Endothelial cell of umbilical vein (primary cell): Measurements from ENCODE around the gene ABCA8. TPM values are rescaled to one million over a fixed set of nuclear protein-coding genes. Genes with fewer than 3 reads are reported as not detected.

Experiments
- BruUV-seq: library from RNA; stranded (reverse); fragments of 400-500 nt; replicated peaks from 2 replicates; lab custom pipeline; 2021; lab: Mats Ljungman, UMichigan
- CTCF ChIA-PET: fragments of 300-600, 350-600 bp; sonication (Branson Sonifier 250); formaldehyde crosslinking; loops from one replicate; lab custom pipeline; 2021; ENCODE audit warnings: antibody characterized with exemption, inconsistent platforms; lab: Charles Lee
- POLR2A ChIA-PET: fragments of 300-600, 350-600 bp; sonication (Branson Sonifier 250); formaldehyde crosslinking; loops from one replicate; lab custom pipeline; 2021; ENCODE audit warnings: antibody characterized with exemption, inconsistent platforms; lab: Charles Lee
- DNase-seq: peaks from one replicate; pipeline ENCODE4 v3.0.0-alpha.2; 2011; ENCODE audit warnings: low read depth, low spot score
- FAIRE-seq: peaks from 2 replicates; lab custom pipeline; 2011; peaks lifted over from hg19 to GRCh38; lab: Jason Lieb, UNC
- H2AFZ ChIP-seq: 2 replicates; pipeline ENCODE4 v1.6.0; 2012; ENCODE audit warnings: low read depth, low read length, control low read depth, inconsistent platforms
- H3K27ac ChIP-seq: 2 replicates; pipeline ENCODE4 v1.5.1; 2011; ENCODE audit warnings: low read depth, mild to moderate bottlenecking, control low read depth, low read length, moderate library complexity; ENCODE audit not compliant: insufficient read depth
- H3K27me3 ChIP-seq, 2 experiments: 2 replicates each; pipeline versions ENCODE4 v1.6.0 to v1.6.1; 2011; ENCODE audit warnings: low read length in 2 of 2, mixed read lengths in 1 of 2; ENCODE audit not compliant: control insufficient read depth in 2 of 2, insufficient read depth in 2 of 2
- H3K36me3 ChIP-seq, 2 experiments: 2 replicates in 1 of 2; 3 replicates in 1 of 2; pipeline ENCODE4 v1.5.1; 2011; ENCODE audit warnings: low read length in 2 of 2, mild to moderate bottlenecking in 1 of 2, moderate library complexity in 1 of 2; ENCODE audit not compliant: control insufficient read depth in 2 of 2, insufficient read depth in 2 of 2; ENCODE audit errors: extremely low read depth in 1 of 2
- H3K4me1 ChIP-seq: 3 replicates; pipeline ENCODE4 v1.5.1; 2011; ENCODE audit warnings: mild to moderate bottlenecking, low read length; ENCODE audit not compliant: control insufficient read depth, insufficient read depth; ENCODE audit errors: extremely low read depth
- H3K4me2 ChIP-seq: 2 replicates; pipeline ENCODE4 v1.6.1; 2011; ENCODE audit warnings: low read length, control low read depth, mixed read lengths; ENCODE audit not compliant: insufficient read depth
- H3K4me3 ChIP-seq, 3 experiments: fragments of 200-600 bp in 1 of 3; sonication (generic), shearing (Covaris generic) in 1 of 3; replicated peaks in 1 of 3; 2 replicates each; pipeline ENCODE4 v1.5.1; 2011 to 2016; ENCODE audit warnings: control low read depth in 3 of 3, low read length in 3 of 3, mild to moderate bottlenecking in 2 of 3, inconsistent platforms in 1 of 3, low read depth in 1 of 3, moderate library complexity in 1 of 3; ENCODE audit not compliant: insufficient read depth in 1 of 3
- H3K79me2 ChIP-seq: 2 replicates; pipeline ENCODE4 v1.6.0; 2012; ENCODE audit warnings: low read length, inconsistent platforms; ENCODE audit not compliant: control insufficient read depth, insufficient read depth
- H3K9ac ChIP-seq: replicated peaks from 2 replicates; pipeline ENCODE3; 2011; ENCODE audit warnings: low read length, control low read depth; ENCODE audit not compliant: insufficient read depth; ENCODE audit errors: extremely low read depth
- H3K9me1 ChIP-seq: replicated peaks from 3 replicates; pipeline ENCODE4 v1.6.0; 2011; ENCODE audit warnings: mild to moderate bottlenecking, low read length; ENCODE audit not compliant: control insufficient read depth, insufficient read depth; ENCODE audit errors: extremely low read depth
- H3K9me3 ChIP-seq: replicated peaks from 2 replicates; pipeline ENCODE4 v1.5.1; 2012; ENCODE audit warnings: low read length, inconsistent platforms; ENCODE audit not compliant: control insufficient read depth, insufficient read depth
- H4K20me1 ChIP-seq: replicated peaks from 2 replicates; pipeline ENCODE3; 2011; ENCODE audit warnings: mild to moderate bottlenecking, low read length; ENCODE audit not compliant: control insufficient read depth, insufficient read depth; ENCODE audit errors: extremely low read depth
- EZH2 ChIP-seq: IDR thresholded peaks from 2 replicates; pipeline ENCODE4 v1.6.1; 2012; ENCODE audit warnings: borderline replicate concordance, low read depth, mild to moderate bottlenecking, moderate library complexity, low read length, inconsistent platforms; ENCODE audit not compliant: severe bottlenecking
- FOS ChIP-seq: IDR thresholded peaks from 2 replicates; pipeline ENCODE4 v1.6.1; 2011; ENCODE audit warnings: mild to moderate bottlenecking, low read length, moderate library complexity, borderline replicate concordance; ENCODE audit not compliant: insufficient read depth
- GATA2 ChIP-seq: IDR thresholded peaks from 2 replicates; pipeline ENCODE4 v1.7.0; 2011; ENCODE audit warnings: low read depth, mild to moderate bottlenecking, moderate library complexity, mixed read lengths, low read length; ENCODE audit not compliant: insufficient read length, insufficient read depth
- JUN ChIP-seq: IDR thresholded peaks from 2 replicates; pipeline ENCODE4 v1.6.1; 2011; ENCODE audit warnings: borderline replicate concordance, low read depth; ENCODE audit not compliant: insufficient read length, insufficient read depth
- MYC ChIP-seq: IDR thresholded peaks from one replicate; pipeline ENCODE4 v1.6.1; 2011; ENCODE audit warnings: mild to moderate bottlenecking, low read depth, low read length
- POLR2A ChIP-seq: IDR thresholded peaks from 2 replicates; pipeline ENCODE4 v1.6.1; 2012; ENCODE audit warnings: low read depth, mild to moderate bottlenecking, control low read depth, low read length
- POLR2AphosphoS5 ChIP-seq: IDR thresholded peaks from 2 replicates; pipeline ENCODE4 v1.6.1; 2012; ENCODE audit warnings: low read depth, mild to moderate bottlenecking, control low read depth, low read length, moderate library complexity; ENCODE audit not compliant: insufficient read depth
- dilution Hi-C: fragments of 300-500 bp; cut with MboI; formaldehyde crosslinking; loops from one replicate; pipeline ENCODE4 v1.15.0; 2019; ENCODE audit warnings: low sequenced_read_pairs; ENCODE audit not compliant: extremely low pct_ligation_motif_present
- intact Hi-C: fragments of 100-400 bp; cut with micrococcal nuclease; formaldehyde crosslinking; loops from one replicate; pipeline ENCODE4 v1.10.0; 2022
- polyA plus RNA-seq, 4 experiments: library from polyadenylated mRNA; depleted of rRNA in 3 of 4; stranded (reverse) in 3 of 4; unstranded in 1 of 4; fragments of >200 nt; gene quantifications; 2 replicates each; pipeline versions ENCODE4 v1.2.1 to v1.2.3, GENCODE V29; 2011 to 2012; ENCODE audit warnings: missing spikeins in 1 of 4
- total RNA-seq: library from RNA; stranded (reverse); gene quantifications from 2 replicates; pipeline ENCODE4 v1.2.3, GENCODE V29; 2021
- TF ChIP-seq, protein P1 (sequence below): IDR thresholded peaks from 2 replicates; pipeline ENCODE4 v1.6.1; 2011; ENCODE audit not compliant: insufficient read depth, insufficient read length
- TF ChIP-seq, protein P2 (sequence below), 2 donors: IDR thresholded peaks; 1 replicate in 1 of 2; 2 replicates in 1 of 2; pipeline ENCODE4 v1.5.1; 2011; ENCODE audit warnings: low read length in 2 of 2, mild to moderate bottlenecking in 2 of 2, moderate library complexity in 2 of 2, control low read depth in 1 of 2, inconsistent platforms in 1 of 2, low read depth in 1 of 2; ENCODE audit not compliant: insufficient read depth in 1 of 2; ENCODE audit errors: extremely low read depth in 1 of 2

ABCA8 gene
- total and polyA plus RNA-seq, 2 donors (not counting 3 experiments of a cell fraction or from before 2014, with no cell fraction given), result 0.99 to 1.7 TPM

GRCh38 chr17:68943123-68943811 is 11.9 kb downstream of the ABCA8 start:
- H3K4me1 ChIP-seq, result peaks cover 13% of the 10 kb centered on the region
- dilution Hi-C loops, result no loop called here
- H4K20me1 ChIP-seq, result no peaks in the 10 kb centered on the region
- no peaks in the 10 kb centered on the region for H3K9me3 ChIP-seq
- DNase-seq, result no peak
- CTCF ChIA-PET, result interaction anchor here (1.0 to 1.6 kb wide), 3 partner anchors 10 to 148 kb away, joined by 3 to 6 read pairs (median 6); partner anchors contain the start of gene ABCA8
- TF ChIP-seq FOS (no peak), GATA2 (no peak), POLR2A (no peak), MYC (no peak), JUN (no peak), EZH2 (no peak), POLR2AphosphoS5 (no peak)
- TF ChIP-seq, protein P1, sequence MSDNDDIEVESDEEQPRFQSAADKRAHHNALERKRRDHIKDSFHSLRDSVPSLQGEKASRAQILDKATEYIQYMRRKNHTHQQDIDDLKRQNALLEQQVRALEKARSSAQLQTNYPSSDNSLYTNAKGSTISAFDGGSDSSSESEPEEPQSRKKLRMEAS, result no peak
- TF ChIP-seq, protein P2, sequence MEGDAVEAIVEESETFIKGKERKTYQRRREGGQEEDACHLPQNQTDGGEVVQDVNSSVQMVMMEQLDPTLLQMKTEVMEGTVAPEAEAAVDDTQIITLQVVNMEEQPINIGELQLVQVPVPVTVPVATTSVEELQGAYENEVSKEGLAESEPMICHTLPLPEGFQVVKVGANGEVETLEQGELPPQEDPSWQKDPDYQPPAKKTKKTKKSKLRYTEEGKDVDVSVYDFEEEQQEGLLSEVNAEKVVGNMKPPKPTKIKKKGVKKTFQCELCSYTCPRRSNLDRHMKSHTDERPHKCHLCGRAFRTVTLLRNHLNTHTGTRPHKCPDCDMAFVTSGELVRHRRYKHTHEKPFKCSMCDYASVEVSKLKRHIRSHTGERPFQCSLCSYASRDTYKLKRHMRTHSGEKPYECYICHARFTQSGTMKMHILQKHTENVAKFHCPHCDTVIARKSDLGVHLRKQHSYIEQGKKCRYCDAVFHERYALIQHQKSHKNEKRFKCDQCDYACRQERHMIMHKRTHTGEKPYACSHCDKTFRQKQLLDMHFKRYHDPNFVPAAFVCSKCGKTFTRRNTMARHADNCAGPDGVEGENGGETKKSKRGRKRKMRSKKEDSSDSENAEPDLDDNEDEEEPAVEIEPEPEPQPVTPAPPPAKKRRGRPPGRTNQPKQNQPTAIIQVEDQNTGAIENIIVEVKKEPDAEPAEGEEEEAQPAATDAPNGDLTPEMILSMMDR (IDR thresholded peaks at IDR 0.05; ENCODE audit: extremely low read depth in 1 of 2, insufficient read depth in 1 of 2, low read depth in 1 of 2, low read length in 2 of 2), result no peak
- no peaks in the 10 kb centered on the region for H3K27me3 ChIP-seq
- H3K79me2 ChIP-seq, result no peaks in the 10 kb centered on the region
- no peak overlapping the region for H3K4me2 ChIP-seq
- no peak overlapping the region for H3K4me3 ChIP-seq
- FAIRE-seq, result no peak
- POLR2A ChIA-PET, result no interaction called here
- intact Hi-C loops, result no loop called here
- H3K9me1 ChIP-seq, result no peaks in the 10 kb centered on the region
- BruUV-seq, result no TSS peak
- H3K36me3 ChIP-seq, result no peaks in the 10 kb centered on the region
- no peak overlapping the region for H3K9ac ChIP-seq
- H3K27ac ChIP-seq, result no peak overlapping the region
- H2AFZ ChIP-seq, result no peak overlapping the region
